GM12878 (cell line): ENCODE results near the gene PPP1R14D. TPM values are rescaled to one million over a fixed set of nuclear protein-coding genes. Genes with fewer than 3 reads are reported as not detected.

ENCODE experiments used
- ATAC-seq: fragments of 200-7000 bp; cut with Tn5 transposase; 3 replicates; pipeline ENCODE4 v1.9.1; 2020; ENCODE audit warnings: mild to moderate bottlenecking, moderate library complexity
- BruUV-seq: library from RNA; stranded (reverse); fragments of 400-500 nt; replicated peaks from 2 replicates; lab custom pipeline; 2021; lab: Mats Ljungman, UMichigan
- CTCF ChIA-PET: fragments of 300-600 bp; sonication (Branson Sonifier 250); formaldehyde crosslinking; extraction: SDS; loops from one replicate; lab custom pipeline; 2021; ENCODE audit warnings: inconsistent platforms; lab: Yijun Ruan, JAX
- POLR2A ChIA-PET: fragments of 350-600 bp; formaldehyde crosslinking; extraction: SDS; loops from one replicate; lab custom pipeline; 2021; ENCODE audit warnings: inconsistent platforms; lab: Charles Lee
- RAD21 ChIA-PET: fragments of 300-600 bp; sonication (Branson Sonifier 250); formaldehyde crosslinking; loops from one replicate; lab custom pipeline; 2023; ENCODE audit warnings: antibody characterized with exemption; ENCODE audit not compliant: unreplicated experiment; lab: Charles Lee
- SMC1A ChIA-PET: fragments of 300-600 bp; sonication (Branson Sonifier 250); formaldehyde crosslinking; loops from one replicate; lab custom pipeline; 2023; ENCODE audit not compliant: unreplicated experiment, uncharacterized antibody; lab: Charles Lee
- DNase-seq: peaks from one replicate; pipeline ENCODE4 v3.0.0-alpha.2; 2011; ENCODE audit warnings: low read depth, low spot score
- FAIRE-seq: peaks from 3 replicates; lab custom pipeline; 2011; peaks lifted over from hg19 to GRCh38; lab: Jason Lieb, UNC
- H2AFZ ChIP-seq: 2 replicates; pipeline ENCODE4 v1.6.0; 2011; ENCODE audit warnings: low read depth, low read length, control low read depth; ENCODE audit not compliant: control insufficient read depth
- H3K27ac ChIP-seq: 2 replicates; pipeline ENCODE4 v1.5.1; 2011; ENCODE audit warnings: control low read depth; ENCODE audit not compliant: control insufficient read depth, insufficient read depth
- H3K27me3 ChIP-seq, 2 experiments: replicated peaks in 1 of 2; 2 replicates each; pipeline versions ENCODE4 v1.6.0 to v1.6.1; 2011; ENCODE audit warnings: low read length in 1 of 2; ENCODE audit not compliant: control insufficient read depth in 2 of 2, insufficient read depth in 2 of 2
- H3K36me3 ChIP-seq, 2 experiments: 2 replicates each; pipeline ENCODE4 v1.5.1; 2011; ENCODE audit warnings: low read length in 1 of 2; ENCODE audit not compliant: control insufficient read depth in 2 of 2, insufficient read depth in 2 of 2
- H3K4me1 ChIP-seq: 2 replicates; pipeline ENCODE4 v1.6.1; 2011; ENCODE audit warnings: mild to moderate bottlenecking, low read length, moderate library complexity, mixed read lengths; ENCODE audit not compliant: control insufficient read depth, insufficient read depth
- H3K4me2 ChIP-seq: 2 replicates; pipeline ENCODE4 v1.6.0; 2011; ENCODE audit warnings: control low read depth; ENCODE audit not compliant: control insufficient read depth, insufficient read depth
- H3K4me3 ChIP-seq: fragments of 200-600 bp; sonication (generic); 2 replicates; pipeline ENCODE4 v1.5.1; 2016
- H3K79me2 ChIP-seq: 2 replicates; pipeline ENCODE4 v1.6.0; 2011; ENCODE audit warnings: low read length; ENCODE audit not compliant: control insufficient read depth, insufficient read depth
- H3K9ac ChIP-seq: 2 replicates; pipeline ENCODE4 v1.8.0; 2011; ENCODE audit warnings: low read length, control low read depth, mixed read lengths; ENCODE audit not compliant: control insufficient read depth, insufficient read depth
- H3K9me3 ChIP-seq: replicated peaks from 3 replicates; pipeline ENCODE4 v1.5.1; 2011; ENCODE audit warnings: mild to moderate bottlenecking, low read length; ENCODE audit not compliant: control insufficient read depth, insufficient read depth
- H4K20me1 ChIP-seq: 2 replicates; pipeline ENCODE4 v1.6.0; 2011; ENCODE audit not compliant: control insufficient read depth, insufficient read depth
- ATF3 ChIP-seq: IDR thresholded peaks from 2 replicates; pipeline ENCODE4 v1.6.1; 2011; ENCODE audit warnings: low read depth, mild to moderate bottlenecking, low read length, moderate library complexity, borderline replicate concordance; ENCODE audit errors: extremely low read depth
- CHD2 ChIP-seq: IDR thresholded peaks from 2 replicates; pipeline ENCODE4 v1.6.1; 2011; ENCODE audit warnings: low read depth, low read length, improper control_type of control experiment, borderline replicate concordance
- E2F8 ChIP-seq: fragments of 450-650 bp; IDR thresholded peaks from 2 replicates; pipeline ENCODE4 v1.6.1; 2018; ENCODE audit warnings: mild to moderate bottlenecking, low read depth, moderate library complexity; ENCODE audit not compliant: partially characterized antibody
- EZH2 ChIP-seq: IDR thresholded peaks from 2 replicates; pipeline ENCODE4 v1.6.1; 2012; ENCODE audit warnings: low read depth, mild to moderate bottlenecking, control low read depth, inconsistent platforms, low read length, borderline replicate concordance; ENCODE audit not compliant: control insufficient read depth
- MTA3 ChIP-seq: IDR thresholded peaks from 2 replicates; pipeline ENCODE4 v1.6.1; 2012; ENCODE audit warnings: low read length, inconsistent platforms, borderline replicate concordance
- RB1 ChIP-seq: fragments of 450-650 bp; formaldehyde crosslinking; IDR thresholded peaks from 2 replicates; pipeline ENCODE4 v1.6.1; 2017; ENCODE audit warnings: mild to moderate bottlenecking, borderline replicate concordance
- TBL1XR1 ChIP-seq: IDR thresholded peaks from 2 replicates; pipeline ENCODE4 v1.6.1; 2012; ENCODE audit warnings: low read depth, low read length, improper control_type of control experiment
- ZNF687 ChIP-seq: fragments of 450-650 bp; IDR thresholded peaks from 2 replicates; pipeline ENCODE4 v1.6.1; 2017; ENCODE audit warnings: mild to moderate bottlenecking, moderate library complexity
- WGBS: methylation state at CpG from one replicate; pipeline ENCODE4 v1.1.6; 2016; ENCODE audit warnings: low lambda C conversion rate; ENCODE audit not compliant: insufficient replicate concordance, insufficient coverage; ENCODE audit errors: missing lambda C conversion rate; 5-methylcytosine and 5-hydroxymethylcytosine counted together
- in situ Hi-C: fragments of 300-500 bp; cut with MboI; formaldehyde crosslinking; loops from 9 replicates; pipeline ENCODE4 v1.14.3; 2018; ENCODE audit warnings: mixed read lengths
- intact Hi-C: fragments of 100-400 bp; cut with micrococcal nuclease; formaldehyde crosslinking; loops from one replicate; pipeline ENCODE4 v1.14.2; 2022; ENCODE audit not compliant: unreplicated experiment
- polyA plus RNA-seq, 11 experiments: library from polyadenylated mRNA; depleted of rRNA in 4 of 11; unstranded in 6 of 11; stranded (reverse) in 5 of 11; fragments of >200 nt; fragmentation: Nextera tagmentation in 4 of 11; fragmentation: Illumina TruSeq in 1 of 11; extraction: Ambion mirVana in 4 of 11; extraction: Trizol in 1 of 11; gene quantifications; 1 replicate in 1 of 11; 2 replicates in 10 of 11; pipeline versions ENCODE4 v1.2.1 to v1.2.3, GENCODE V29; 2011 to 2016; ENCODE audit warnings: inconsistent platforms in 2 of 11, missing spikeins in 2 of 11, low read depth in 1 of 11
- total RNA-seq, 4 experiments: library from RNA; depleted of rRNA in 3 of 4; stranded (reverse); fragments of >200 nt in 3 of 4; fragmentation: Illumina TruSeq in 1 of 4; extraction: Trizol in 1 of 4; gene quantifications; 2 replicates each; pipeline versions ENCODE4 v1.2.1 to v1.2.3, GENCODE V29; 2013 to 2021

Gene PPP1R14D
- total and polyA plus RNA-seq, 10 of the 15 experiments (the other 5 are each of a cell fraction or from before 2014, with no cell fraction given), result 0.10 TPM; not detected in 9

GRCh38 chr15:40838756-40839155 lies 10.2 kb upstream of the PPP1R14D start:
- SMC1A ChIA-PET, result interaction anchor here (0.6 to 0.8 kb wide), 2 partner anchors 56 to 533 kb away, joined by 3 read pairs; no protein-coding TSS in a partner anchor
- POLR2A ChIA-PET, result interaction anchor here (0.6 to 1.1 kb wide), 3 partner anchors 10 to 59 kb away, joined by 3 to 4 read pairs (median 3); partner anchors contain the start of gene PPP1R14D
- no peak for TF ChIP-seq EZH2
- no peak for TF ChIP-seq ATF3
- no peak for TF ChIP-seq CHD2
- H3K4me1 ChIP-seq, result no peaks in the 10 kb centered on the region
- H3K4me3 ChIP-seq, result no peak overlapping the region
- ATAC-seq, result no peak
- no peak for DNase-seq
- no peak overlapping the region for H3K27ac ChIP-seq
- H3K9ac ChIP-seq, result no peak overlapping the region
- H4K20me1 ChIP-seq, result no peaks in the 10 kb centered on the region
- H3K4me2 ChIP-seq, result no peak overlapping the region
- BruUV-seq, result no TSS peak
- WGBS, result 33% methylated on average over 5 of the region's 5 CpGs
- no peaks in the 10 kb centered on the region for H3K79me2 ChIP-seq
- no peaks in the 10 kb centered on the region for H3K36me3 ChIP-seq
- intact Hi-C loops (no loop called here), in situ Hi-C loops (no loop called here)
- CTCF ChIA-PET, result interaction anchor here (1.2 to 2.6 kb wide), 4 partner anchors 10 to 86 kb away, joined by 3 to 12 read pairs (median 4); partner anchors contain the start of gene PPP1R14D
- peaks cover 1 to 3% of the 10 kb centered on the region in 2 experiments; a peak in 1 of 4 replicates for H3K27me3 ChIP-seq
- H3K9me3 ChIP-seq, result no peaks in the 10 kb centered on the region
- no peak overlapping the region for H2AFZ ChIP-seq
- FAIRE-seq, result no peak
- RAD21 ChIA-PET, result interaction anchor here (1.1 to 2.1 kb wide), 3 partner anchors 19 to 54 kb away, joined by 3 to 4 read pairs (median 3); no protein-coding TSS in a partner anchor

- CTCF ChIA-PET, result interaction anchor here (1.6 kb wide), 1 partner anchor 53 kb away, joined by 7 read pairs; no protein-coding TSS in a partner anchor
- Histone ChIP-seq H3K9ac (no peak overlapping the region), H3K4me3 (no peak overlapping the region), H3K27me3 (no peaks in the 10 kb centered on the region), H3K27ac (no peak overlapping the region), H3K79me2 (no peaks in the 10 kb centered on the region), H3K9me3 (no peaks in the 10 kb centered on the region), H4K20me1 (no peaks in the 10 kb centered on the region), H2AFZ (no peak overlapping the region), H3K36me3 (no peaks in the 10 kb centered on the region), H3K4me1 (no peaks in the 10 kb centered on the region), H3K4me2 (no peak overlapping the region)
- no TSS peak for BruUV-seq
- DNase-seq (no peak), FAIRE-seq (no peak), ATAC-seq (no peak)
- 79% methylated on average over 1 of the region's 1 CpG for WGBS
- in situ Hi-C loops (no loop called here), intact Hi-C loops (no loop called here)
- SMC1A ChIA-PET, result no interaction called here
- POLR2A ChIA-PET, result no interaction called here
- RAD21 ChIA-PET, result no interaction called here
- no peak for TF ChIP-seq RB1
- TF ChIP-seq TBL1XR1, result no peak
- no peak for TF ChIP-seq ZNF687
- no peak for TF ChIP-seq E2F8
- no peak for TF ChIP-seq MTA3
These were observed 7.5 kb upstream of the PPP1R14D start for GRCh38 chr15:40836020-40836419.
